ENCODE data around the gene AUTS2.

The AUTS2 gene

DNA sequence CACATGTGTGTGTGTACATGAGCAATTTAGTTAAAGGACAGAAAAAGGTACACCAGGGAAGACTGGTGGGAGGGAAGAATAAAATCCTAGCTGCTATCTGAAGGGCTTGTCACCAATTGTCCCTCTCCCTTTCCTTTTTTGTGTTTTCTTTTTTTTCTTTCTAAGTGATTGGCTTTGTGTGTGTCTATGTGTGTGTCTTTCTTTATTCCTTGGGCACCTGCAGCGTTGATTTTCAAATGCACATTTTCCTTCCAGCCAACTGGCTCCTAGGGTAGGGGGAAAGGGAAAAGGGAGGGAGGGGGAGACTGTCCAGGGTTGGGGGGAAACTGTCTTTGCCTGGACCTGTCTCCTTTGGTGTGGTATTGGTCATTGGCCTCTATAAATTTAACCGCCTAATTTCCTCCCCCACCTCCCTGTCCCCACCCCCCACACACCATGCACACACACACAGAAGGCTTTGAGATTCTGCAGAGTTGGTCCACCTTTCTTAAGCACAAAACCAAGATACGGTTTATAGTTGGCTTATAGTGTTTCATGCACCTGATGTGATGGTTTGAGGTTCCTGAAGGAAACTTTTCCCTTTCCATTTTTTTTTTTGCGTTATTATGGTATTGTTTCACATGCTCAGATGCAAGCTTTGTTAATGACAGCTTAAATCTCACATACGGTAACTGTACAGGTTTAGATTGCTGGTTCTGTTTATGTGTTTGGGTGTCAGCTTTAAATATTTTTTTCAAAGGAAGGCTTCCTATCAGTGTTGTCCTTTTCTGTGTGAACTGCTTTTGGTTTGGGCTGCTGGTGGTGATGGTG, 2.6 kb downstream of the AUTS2 start:
- no peak for DNase-seq

GRCh38 chr7:69602522-69602921, 4.2 kb downstream of the AUTS2 start:
- DNase-seq = no peak

DNA sequence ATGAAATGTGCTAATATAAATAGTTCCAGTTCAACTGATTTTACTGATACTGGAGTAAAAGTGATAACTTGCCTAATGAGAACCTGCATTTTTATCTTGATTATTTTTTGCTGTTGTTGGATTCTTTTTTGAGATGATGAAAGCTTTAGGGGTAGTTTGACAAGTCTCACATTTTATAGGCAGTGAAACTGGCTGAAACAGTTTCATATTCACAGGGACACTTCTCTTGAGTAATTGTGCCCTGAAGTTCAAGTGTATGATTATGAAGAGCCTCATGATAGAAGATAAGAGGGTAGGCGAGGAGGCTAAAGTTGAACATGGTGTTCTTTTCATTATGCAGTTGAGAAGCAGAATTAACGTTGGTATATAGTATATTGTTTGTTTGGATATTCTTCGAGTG, 5.1 kb downstream of the AUTS2 start:
- DNase-seq = no peak

DNA sequence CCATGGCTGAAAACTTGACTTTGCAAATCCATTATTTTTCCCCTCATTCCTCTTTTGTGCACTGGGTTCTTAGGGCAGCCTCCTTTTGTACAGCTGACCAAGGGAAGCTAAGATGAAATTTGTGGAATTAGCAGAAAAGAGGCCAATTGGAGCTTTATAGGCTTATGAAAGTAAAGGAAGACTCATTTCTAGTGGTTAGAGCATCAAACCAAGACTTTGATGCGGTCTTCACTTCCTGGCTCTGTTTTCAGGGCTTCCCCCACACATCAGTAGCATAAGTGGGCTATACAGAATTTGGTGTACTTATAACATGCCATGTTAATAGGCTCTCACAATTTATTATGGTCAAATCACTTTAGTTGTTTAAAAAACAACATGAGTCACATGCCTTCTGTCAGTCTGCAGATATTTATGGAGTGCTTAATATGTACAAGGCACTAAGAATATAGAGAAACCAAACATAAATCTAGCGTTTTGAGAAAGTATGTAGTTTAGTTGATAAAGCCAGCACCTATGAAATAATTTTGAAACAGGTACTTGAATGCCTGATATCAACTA, 5.7 kb downstream of the AUTS2 start:
- no peak for DNase-seq

- no peak for DNase-seq
Measured at GRCh38 chr7:69605070-69605469, 6.8 kb downstream of the AUTS2 start.

DNA sequence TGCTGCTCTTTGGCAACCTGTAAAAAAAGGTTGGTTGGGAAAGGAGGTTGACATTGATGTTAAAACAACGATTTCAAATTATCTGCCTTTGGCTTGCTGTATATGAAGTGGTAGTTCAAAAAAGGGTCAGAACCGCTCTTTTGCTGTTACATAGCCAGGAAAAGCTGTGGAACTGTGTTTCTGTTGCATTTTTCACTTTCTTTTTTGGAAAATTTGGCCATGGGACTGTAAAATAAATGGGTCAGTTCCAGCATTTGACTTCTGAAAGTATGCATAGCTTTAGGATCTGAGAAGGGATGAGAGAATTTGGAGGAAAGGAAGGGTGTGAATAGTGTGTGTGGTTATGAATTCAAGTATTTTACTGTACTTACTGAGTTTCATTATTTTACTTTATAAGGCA, 7.3 kb downstream of the AUTS2 start:
- DNase-seq = no peak

DNA sequence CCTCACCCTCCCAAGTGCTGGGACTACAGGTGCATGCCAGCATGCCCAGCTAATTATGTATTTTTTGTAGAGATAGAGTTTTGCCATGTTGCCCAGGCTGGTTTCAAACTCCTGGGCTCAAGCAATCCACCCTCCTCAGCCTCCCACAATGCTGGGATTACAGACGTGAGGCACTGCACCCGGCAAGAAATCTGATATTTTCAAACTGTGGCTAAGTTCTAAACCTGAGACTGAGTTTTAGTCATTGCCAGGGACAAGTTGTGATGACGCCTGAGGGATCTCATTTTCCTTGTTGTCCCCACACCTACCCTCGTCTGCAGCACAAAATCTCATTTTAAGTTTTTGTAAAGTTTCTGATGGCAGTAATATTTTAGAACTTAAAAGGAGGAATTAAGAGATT, 9.8 kb downstream of the AUTS2 start:
- no peak for DNase-seq

- DNase-seq = no peak
Measured at GRCh38 chr7:69608878-69609277, 10.6 kb downstream of the AUTS2 start.

- no peak for DNase-seq
Measured at GRCh38 chr7:69609541-69610373, 11.5 kb downstream of the AUTS2 start.

- DNase-seq = no peak
Measured at GRCh38 chr7:69610374-69611084, 12.3 kb downstream of the AUTS2 start.

DNA sequence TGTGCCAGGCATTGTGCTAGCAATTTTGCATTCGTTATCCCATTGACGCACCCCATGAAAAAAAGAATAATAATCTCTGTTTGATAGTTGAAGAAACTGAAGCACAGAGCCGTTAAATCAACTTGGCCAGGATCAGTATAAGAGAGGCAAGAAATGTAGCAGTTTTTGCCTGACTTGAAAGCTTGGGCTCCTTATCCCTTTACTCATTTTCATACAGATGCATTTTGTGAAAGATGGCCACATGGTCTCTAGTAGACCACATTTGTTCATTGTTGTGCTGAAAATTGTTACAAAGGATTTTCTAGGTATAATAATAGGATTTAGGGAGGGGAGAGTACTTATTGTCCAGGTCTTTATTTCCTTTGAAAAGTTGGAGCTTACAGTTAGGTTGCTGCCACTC, 14.7 kb downstream of the AUTS2 start:
- DNase-seq = no peak

- DNase-seq = no peak
Measured at GRCh38 chr7:69613846-69614245, 15.6 kb downstream of the AUTS2 start.

GRCh38 chr7:69615685-69616084, 17.4 kb downstream of the AUTS2 start:
- no peak for DNase-seq

- no peak for DNase-seq
Measured at GRCh38 chr7:69617364-69617763, 19.1 kb downstream of the AUTS2 start.

DNA sequence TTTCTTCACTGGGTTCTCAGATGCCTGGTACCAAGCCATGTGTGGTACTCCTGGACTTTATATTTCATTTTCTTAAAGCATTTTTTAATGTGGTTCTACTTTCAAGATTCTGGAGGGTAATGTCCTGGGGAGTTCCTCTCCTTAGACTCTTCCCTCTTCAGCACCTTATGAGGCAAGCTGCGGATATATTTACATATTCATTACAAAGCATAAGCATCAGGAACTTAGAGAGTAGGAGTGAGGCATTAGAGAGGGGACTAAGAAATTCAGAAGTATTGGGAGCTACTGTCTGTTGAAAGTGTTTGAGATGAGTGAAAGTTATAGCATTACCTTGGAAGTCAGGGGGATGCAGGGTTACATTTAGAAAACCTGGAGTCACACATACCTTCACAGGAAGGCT, 20.8 kb downstream of the AUTS2 start:
- DNase-seq = no peak

DNA sequence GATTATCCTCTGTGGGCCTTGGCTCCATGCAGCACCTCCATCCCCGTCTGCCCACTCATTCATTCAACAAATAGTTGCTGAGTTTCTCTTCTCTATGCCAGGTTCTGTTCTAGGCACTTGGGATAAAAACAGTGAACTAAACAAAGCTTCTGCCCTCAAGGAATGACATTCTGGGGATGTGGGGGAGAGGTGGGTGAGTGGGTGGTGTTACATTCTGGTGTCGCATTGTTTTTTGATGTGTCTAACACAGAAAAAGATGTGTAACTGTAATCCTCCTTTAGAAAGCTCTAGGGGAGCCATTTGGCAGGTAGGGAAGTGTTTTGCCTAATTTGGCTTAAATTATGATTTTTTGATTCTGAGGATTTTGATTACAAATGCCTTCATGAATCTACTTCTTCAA, 21.4 kb downstream of the AUTS2 start:
- no peak for DNase-seq

GRCh38 chr7:69620063-69620462, 21.8 kb downstream of the AUTS2 start:
- no peak for DNase-seq

- DNase-seq = no peak
Measured at GRCh38 chr7:69620650-69621049, 22.4 kb downstream of the AUTS2 start.

- DNase-seq = no peak
Measured at GRCh38 chr7:69622014-69622835, 23.9 kb downstream of the AUTS2 start.

DNA sequence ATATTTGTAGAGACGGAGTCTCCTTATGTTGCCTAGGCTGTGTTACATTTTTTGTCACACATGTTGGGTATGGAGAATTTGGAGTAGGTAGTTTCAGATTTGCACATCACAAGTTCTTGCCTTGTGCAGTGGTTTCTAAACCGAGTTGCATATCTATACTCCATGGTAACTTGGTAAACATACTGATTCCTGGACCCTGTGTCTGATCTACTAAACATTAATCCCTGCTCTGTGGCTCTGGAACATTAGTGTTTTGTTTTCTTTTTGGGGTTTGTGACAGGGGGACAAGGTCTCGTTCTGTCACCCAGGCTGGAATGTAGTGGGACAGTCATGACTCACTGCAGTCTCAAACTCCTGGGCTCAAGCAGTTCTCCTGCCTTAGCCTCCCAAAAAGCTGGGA, 24.7 kb downstream of the AUTS2 start:
- DNase-seq = no peak

GRCh38 chr7:69624435-69625230, 26.4 kb downstream of the AUTS2 start:
- no peak for DNase-seq

GRCh38 chr7:69625238-69625637, 27.0 kb downstream of the AUTS2 start:
- DNase-seq = no peak

Data from stimulated activated CD4-positive, alpha-beta T cell treated with anti-CD3 and anti-CD28 coated beads, Interleukin-4, amount 100 ng/mL, for 24 hours (primary cell).